Measurements from ENCODE around the gene MYO18A.
A peak's percentile ranks its signal among the peaks of the same experiment; 100 is the strongest.
"Not testable (repeated sequence)": the region's sequence is repeated elsewhere in the genome, so short reads cannot be mapped to it uniquely, and the experiment has no call there.

MYO18A gene

GRCh38 chr17:29148790-29149430, 31.3 kb downstream of the MYO18A start:
- Histone ChIP-seq H3K9me2 (replicated peaks; ENCODE audit: insufficient read depth, low read length) (no peaks in the 10 kb centered on the region), H3K27me3 (replicated peaks; ENCODE audit: insufficient read depth, low read length) (no peaks in the 10 kb centered on the region), H4K20me1 (ENCODE audit: insufficient read depth, low read length) (no peaks in the 10 kb centered on the region), H3F3A (ENCODE audit: insufficient read depth, low read length) (peaks cover 9% of the 10 kb centered on the region), H3K79me2 (ENCODE audit: low read length) (peaks cover 17% of the 10 kb centered on the region; the same call in 1 of the 2 replicates), H3K36me3 (replicated peaks; ENCODE audit: insufficient read depth, low read length) (no peaks in the 10 kb centered on the region), H3K4me2 (ENCODE audit: low read depth, low read length) (peak overlapping the region; percentile 71), H3K4me1 (ENCODE audit: low read length) (peaks cover 12% of the 10 kb centered on the region), H3K9me3 (replicated peaks; ENCODE audit: insufficient read depth, low read length) (no peaks in the 10 kb centered on the region), H3K4me3 (ENCODE audit: low read length) (peak overlapping the region; percentile 66), H2AFZ (ENCODE audit: low read length) (peak overlapping the region; percentile 68), H3K9ac (ENCODE audit: low read length) (peak overlapping the region; percentile 61), H3K27ac (ENCODE audit: low read length) (peak overlapping the region; percentile 56; the same call in 1 of the 2 replicates)
- peak; percentile 92 for DNase-seq
- TF ChIP-seq EZH2 (optimal IDR thresholded peaks at IDR 0.05; ENCODE audit: low read depth, low read length) (no peak), CTCF (IDR thresholded peaks at IDR 0.05; ENCODE audit: low read length) (peak; percentile 84)

- H3K4me2 ChIP-seq (ENCODE audit: low read depth, low read length): peak overlapping the region; percentile 71
- H4K20me1 ChIP-seq (ENCODE audit: insufficient read depth, low read length): no peaks in the 10 kb centered on the region
- no peaks in the 10 kb centered on the region for H3K36me3 ChIP-seq (replicated peaks; ENCODE audit: insufficient read depth, low read length)
- peak overlapping the region; percentile 61 for H3K9ac ChIP-seq (ENCODE audit: low read length)
- H3K9me2 ChIP-seq (replicated peaks; ENCODE audit: insufficient read depth, low read length): no peaks in the 10 kb centered on the region
- TF ChIP-seq EZH2phosphoT487 (IDR thresholded peaks at IDR 0.05; ENCODE audit: low read length): no peak
- no peak for TF ChIP-seq EZH2 (optimal IDR thresholded peaks at IDR 0.05; ENCODE audit: low read depth, low read length)
- TF ChIP-seq CTCF (IDR thresholded peaks at IDR 0.05; ENCODE audit: low read length): no peak
- peaks cover 21% of the 10 kb centered on the region; the same call in 1 of the 2 replicates for H3K79me2 ChIP-seq (ENCODE audit: low read length)
- peaks cover 12% of the 10 kb centered on the region for H3K4me1 ChIP-seq (ENCODE audit: low read length)
- peak overlapping the region; percentile 66 for H3K4me3 ChIP-seq (ENCODE audit: low read length)
- peaks cover 9% of the 10 kb centered on the region for H3F3A ChIP-seq (ENCODE audit: insufficient read depth, low read length)
- DNase-seq: peak; percentile 24
- peak overlapping the region; percentile 68 for H2AFZ ChIP-seq (ENCODE audit: low read length)
- H3K9me3 ChIP-seq (replicated peaks; ENCODE audit: insufficient read depth, low read length): no peaks in the 10 kb centered on the region
- peak overlapping the region; percentile 56; the same call in 1 of the 2 replicates for H3K27ac ChIP-seq (ENCODE audit: low read length)
- H3K27me3 ChIP-seq (replicated peaks; ENCODE audit: insufficient read depth, low read length): no peaks in the 10 kb centered on the region
Measured at GRCh38 chr17:29148257-29148789, 31.9 kb downstream of the MYO18A start.

- Histone ChIP-seq H3K9me2 (replicated peaks; ENCODE audit: insufficient read depth, low read length) (no peaks in the 10 kb centered on the region), H3K4me3 (ENCODE audit: low read length) (no peak overlapping the region), H3K4me1 (ENCODE audit: low read length) (peaks cover 12% of the 10 kb centered on the region), H3F3A (ENCODE audit: insufficient read depth, low read length) (peaks cover 9% of the 10 kb centered on the region), H2AFZ (ENCODE audit: low read length) (no peak overlapping the region), H4K20me1 (ENCODE audit: insufficient read depth, low read length) (no peaks in the 10 kb centered on the region), H3K27me3 (replicated peaks; ENCODE audit: insufficient read depth, low read length) (no peaks in the 10 kb centered on the region), H3K27ac (ENCODE audit: low read length) (no peak overlapping the region), H3K4me2 (ENCODE audit: low read depth, low read length) (peak overlapping the region; percentile 71; the same call in 1 of the 2 replicates), H3K36me3 (replicated peaks; ENCODE audit: insufficient read depth, low read length) (no peaks in the 10 kb centered on the region), H3K9me3 (replicated peaks; ENCODE audit: insufficient read depth, low read length) (no peaks in the 10 kb centered on the region), H3K9ac (ENCODE audit: low read length) (no peak overlapping the region), H3K79me2 (ENCODE audit: low read length) (peaks cover 21% of the 10 kb centered on the region; the same call in 1 of the 2 replicates)
- TF ChIP-seq EZH2phosphoT487 (IDR thresholded peaks at IDR 0.05; ENCODE audit: low read length) (no peak), CTCF (IDR thresholded peaks at IDR 0.05; ENCODE audit: low read length) (no peak), EZH2 (optimal IDR thresholded peaks at IDR 0.05; ENCODE audit: low read depth, low read length) (no peak)
- DNase-seq: no peak
Measured at GRCh38 chr17:29147682-29148081, 32.5 kb downstream of the MYO18A start.

DNA sequence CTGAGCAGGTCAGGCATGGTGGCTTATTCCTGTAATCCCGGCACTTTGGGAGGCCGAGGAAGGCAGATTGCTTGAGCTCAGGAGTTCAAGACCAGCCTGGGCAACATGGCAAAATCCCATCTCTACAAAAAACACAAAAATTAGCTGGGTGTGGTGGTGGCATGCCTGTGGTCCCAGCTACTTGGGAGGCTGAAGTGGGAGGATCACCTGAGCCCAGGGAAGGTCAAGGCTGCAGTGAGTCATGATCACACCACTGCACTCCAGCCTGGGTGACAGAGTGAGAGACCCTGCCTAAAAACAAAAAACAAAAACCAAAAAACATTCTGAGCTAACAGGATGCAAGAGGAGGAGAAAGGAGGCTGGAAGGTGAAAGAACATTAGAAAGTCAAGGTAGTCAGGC, 33.0 kb downstream of the MYO18A start:
- not testable (repeated sequence) for H4K20me1 ChIP-seq (ENCODE audit: insufficient read depth, low read length); H3K27ac ChIP-seq (ENCODE audit: low read length); H3K36me3 ChIP-seq (replicated peaks; ENCODE audit: insufficient read depth, low read length); H3F3A ChIP-seq (ENCODE audit: insufficient read depth, low read length); H2AFZ ChIP-seq (ENCODE audit: low read length); H3K9me3 ChIP-seq (replicated peaks; ENCODE audit: insufficient read depth, low read length); H3K4me2 ChIP-seq (ENCODE audit: low read depth, low read length); H3K9ac ChIP-seq (ENCODE audit: low read length); H3K9me2 ChIP-seq (replicated peaks; ENCODE audit: insufficient read depth, low read length); H3K27me3 ChIP-seq (replicated peaks; ENCODE audit: insufficient read depth, low read length); H3K4me3 ChIP-seq (ENCODE audit: low read length); DNase-seq
- Histone ChIP-seq H3K4me1 (ENCODE audit: low read length) (peaks cover 12% of the 10 kb centered on the region), H3K79me2 (ENCODE audit: low read length) (peaks cover 25% of the 10 kb centered on the region; the same call in 1 of the 2 replicates)
